GM08714 (cell line): Measurements from ENCODE around the gene CCL17.

Experiments used
- H3K4me3 ChIP-seq: fragments of 200-500 bp; sonication (Bioruptor generic); 2 replicates; pipeline ENCODE4 v1.5.1; 2014; ENCODE audit warnings: mild to moderate bottlenecking, low read length, inconsistent platforms
- ZNF274 ChIP-seq: IDR thresholded peaks from 2 replicates; pipeline ENCODE4 v1.6.1; 2012; ENCODE audit warnings: mild to moderate bottlenecking, low read depth, low read length

The CCL17 gene

DNA sequence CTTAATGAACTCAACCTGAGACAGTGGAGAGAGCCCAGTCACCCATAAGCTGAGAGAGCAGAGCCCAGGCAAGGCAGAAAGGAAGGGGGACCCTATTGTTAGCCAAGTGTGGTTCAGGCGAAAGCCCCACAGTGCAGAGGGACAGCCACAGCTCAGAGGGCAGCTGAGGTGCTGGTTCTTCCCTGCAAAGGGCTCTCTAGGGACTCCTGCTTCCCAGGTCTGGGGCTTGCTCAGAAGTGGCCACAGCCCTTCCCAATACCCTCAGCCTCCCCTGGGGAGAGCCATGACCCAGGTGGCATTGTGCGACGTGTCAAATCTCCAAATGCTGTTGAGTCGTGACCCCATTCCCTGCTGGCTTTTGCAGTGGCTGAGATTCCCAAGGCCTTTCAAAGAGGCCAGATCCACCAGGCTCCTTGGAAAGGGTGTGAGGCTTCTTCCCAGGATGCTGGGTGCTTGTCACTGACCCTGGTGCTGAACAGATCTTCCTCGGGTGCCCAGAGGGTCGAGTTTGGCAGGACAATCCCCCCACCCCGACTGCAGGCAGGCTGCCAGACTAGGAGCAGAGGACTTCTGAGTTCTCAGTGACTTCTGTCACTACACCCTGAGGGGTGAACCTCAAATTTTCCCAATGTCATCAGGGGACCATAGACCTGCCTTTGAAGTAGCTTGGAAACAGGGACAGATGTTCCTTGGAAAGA is 2.5 kb upstream of the CCL17 start:
- TF ChIP-seq ZNF274 = no peak
- no peak overlapping the region for H3K4me3 ChIP-seq

DNA sequence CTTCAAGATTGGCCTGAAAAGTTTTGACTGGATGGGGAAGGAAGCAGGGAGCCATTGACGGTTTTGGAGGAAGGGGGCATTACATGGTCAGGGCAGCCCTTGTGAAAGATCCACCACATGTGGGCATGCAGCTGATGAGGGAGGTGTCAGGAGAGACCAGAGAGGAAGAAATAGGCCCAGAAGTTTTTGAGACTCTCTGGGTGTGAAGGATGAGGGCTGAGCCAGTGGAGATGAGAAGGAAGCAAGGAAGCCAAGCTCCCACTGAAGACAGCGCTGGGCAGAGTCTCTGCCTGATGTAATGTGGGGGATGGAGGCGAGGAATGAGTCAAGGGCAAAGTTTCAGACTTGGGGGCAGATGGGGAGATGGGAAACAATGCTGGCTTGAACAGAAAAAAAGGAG is 530 bp downstream of the CCL17 start:
- H3K4me3 ChIP-seq = no peak overlapping the region
- TF ChIP-seq ZNF274 = no peak

DNA sequence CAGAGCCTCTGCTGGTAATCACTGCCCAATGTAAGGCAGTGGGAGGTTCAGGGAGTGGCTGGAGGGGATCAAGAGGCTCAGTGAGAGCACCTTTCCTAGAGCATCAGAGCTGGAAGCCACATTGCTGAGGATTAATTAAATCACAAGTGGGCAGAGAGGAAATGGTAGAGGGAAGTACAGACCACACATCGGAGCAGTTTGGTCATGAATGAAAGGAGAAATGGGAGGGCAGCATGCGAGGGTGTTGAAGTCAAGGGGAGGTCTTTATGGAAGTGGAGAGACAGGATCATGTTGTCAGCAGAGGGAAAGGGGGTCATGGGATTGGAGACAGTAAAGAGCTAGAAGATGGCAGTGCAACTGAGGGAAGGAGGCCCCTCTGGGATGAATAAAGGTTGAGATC is 2.3 kb downstream of the CCL17 start:
- TF ChIP-seq ZNF274 = no peak

DNA sequence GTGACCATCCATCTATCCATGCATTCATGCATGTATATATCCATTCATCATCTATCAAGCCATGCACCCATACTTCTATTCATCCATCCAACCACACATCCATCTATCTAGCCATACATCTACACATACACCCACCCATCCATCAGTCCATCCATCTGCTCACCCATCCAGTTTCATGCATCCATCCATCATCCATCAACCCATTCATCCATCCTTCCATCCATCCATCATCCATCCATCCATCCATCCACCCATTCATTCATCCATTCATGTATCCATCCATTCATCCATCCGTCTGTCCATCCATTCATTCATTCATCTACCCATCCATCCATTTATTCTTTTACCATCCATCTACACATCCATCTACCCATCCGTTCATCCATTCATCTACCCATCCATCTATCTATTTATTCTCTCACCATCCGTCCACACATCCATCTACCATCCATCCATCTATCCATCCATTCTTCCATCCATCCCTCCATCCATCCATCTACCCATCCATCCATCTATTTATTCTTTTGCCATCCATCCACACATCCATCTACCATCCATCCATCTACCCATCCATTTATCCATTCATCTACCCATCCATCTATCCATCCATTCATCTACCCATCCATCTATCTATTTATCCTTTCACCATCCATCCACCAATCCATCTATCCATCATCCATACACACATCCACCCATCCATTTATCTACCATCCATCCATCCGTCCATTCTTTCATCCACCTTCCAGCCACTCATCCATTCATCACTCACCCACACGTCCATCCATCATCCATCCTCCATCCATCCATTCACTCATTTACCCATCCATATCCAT is 3.2 kb downstream of the CCL17 start:
- H3K4me3 ChIP-seq = no peak overlapping the region
- TF ChIP-seq ZNF274 = no peak

More for the DNA sequence above, 2.3 kb downstream of the CCL17 start:
- no peak overlapping the region for H3K4me3 ChIP-seq

DNA sequence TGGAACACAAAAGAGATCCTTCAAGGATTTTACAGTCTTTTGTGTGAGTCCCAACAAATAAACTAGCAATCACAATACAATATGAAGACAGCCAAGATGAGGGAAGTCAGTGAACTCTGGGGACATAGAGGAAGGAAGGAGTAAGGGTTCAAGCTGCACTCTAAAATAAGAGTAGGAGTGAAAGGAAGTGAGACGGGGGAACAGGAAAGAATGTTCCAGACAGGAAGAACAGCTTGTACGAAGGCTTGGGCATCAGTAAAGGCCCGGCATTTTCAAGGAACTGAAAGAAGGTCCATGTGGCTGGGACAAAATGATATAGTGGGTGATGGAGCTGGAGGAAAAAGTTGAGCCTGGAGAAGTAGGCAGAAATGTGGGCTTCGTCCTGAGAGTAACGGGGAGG is 4.5 kb downstream of the CCL17 start:
- TF ChIP-seq ZNF274 = no peak
- no peak overlapping the region for H3K4me3 ChIP-seq

DNA sequence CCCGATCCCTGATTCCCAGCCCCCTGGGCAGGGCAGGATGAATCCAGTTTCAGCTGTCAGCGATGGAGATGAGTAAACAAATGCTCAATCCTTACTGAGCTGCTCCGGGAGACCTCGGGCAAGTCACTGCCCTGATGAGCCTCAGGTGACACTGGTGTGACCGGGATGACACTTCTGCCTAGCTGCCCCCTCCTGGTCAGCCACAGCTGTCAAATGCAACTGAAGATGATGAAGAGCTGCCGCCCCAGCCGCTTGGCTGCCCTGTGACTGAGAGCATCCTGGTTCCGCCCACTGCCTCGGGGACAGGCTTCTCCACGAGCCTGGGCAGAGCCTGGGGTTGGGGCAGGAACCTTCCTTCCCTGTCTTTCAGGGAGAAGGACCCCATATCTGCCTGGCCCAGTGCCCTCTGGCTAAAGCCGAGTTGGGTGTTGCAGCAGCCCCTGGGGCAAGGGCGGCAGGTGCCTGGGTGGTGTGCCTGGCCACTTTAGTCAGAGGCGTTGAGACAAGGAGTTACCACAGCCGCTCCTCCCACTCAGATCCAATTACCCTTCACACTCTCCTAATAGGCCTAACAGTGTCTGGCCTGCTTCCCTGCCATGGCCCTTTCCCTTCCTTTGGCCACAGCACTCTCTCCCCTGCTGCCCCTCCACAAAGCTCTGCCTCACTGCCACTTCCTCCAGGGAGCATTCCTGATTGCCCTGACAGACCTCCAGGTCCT is 5.5 kb downstream of the CCL17 start:
- H3K4me3 ChIP-seq = no peak overlapping the region
- TF ChIP-seq ZNF274 = no peak

DNA sequence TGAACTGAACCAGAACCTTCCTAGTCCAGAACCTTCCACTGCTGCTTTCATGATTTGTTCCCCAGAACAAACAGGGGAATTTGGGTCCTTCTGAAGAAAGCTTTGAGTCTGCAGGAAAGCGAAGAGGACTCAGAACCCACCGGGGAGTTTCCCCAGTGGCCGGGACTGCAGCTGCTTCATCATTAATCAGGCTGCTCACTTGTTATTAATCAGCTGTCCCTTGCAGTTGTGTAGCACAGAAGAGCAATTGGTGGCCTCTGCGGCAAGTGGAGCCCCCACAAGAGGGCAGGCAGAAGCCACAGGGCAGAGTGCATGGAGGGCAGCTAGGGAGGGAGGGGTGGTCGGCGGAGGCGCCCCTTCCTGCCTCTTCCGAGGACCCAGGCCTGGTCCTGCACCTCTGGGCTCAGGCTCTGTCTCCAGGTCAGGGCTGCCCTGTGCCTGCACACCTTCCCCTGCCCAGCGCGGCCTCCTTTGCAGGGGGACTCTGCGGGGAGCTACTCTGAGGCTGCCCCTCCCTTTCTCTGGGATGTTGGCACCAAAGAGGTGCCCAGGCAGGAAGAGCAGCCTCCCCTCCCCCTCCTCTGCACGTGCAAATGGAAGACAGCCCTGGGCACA is 6.9 kb downstream of the CCL17 start:
- TF ChIP-seq ZNF274 = no peak

DNA sequence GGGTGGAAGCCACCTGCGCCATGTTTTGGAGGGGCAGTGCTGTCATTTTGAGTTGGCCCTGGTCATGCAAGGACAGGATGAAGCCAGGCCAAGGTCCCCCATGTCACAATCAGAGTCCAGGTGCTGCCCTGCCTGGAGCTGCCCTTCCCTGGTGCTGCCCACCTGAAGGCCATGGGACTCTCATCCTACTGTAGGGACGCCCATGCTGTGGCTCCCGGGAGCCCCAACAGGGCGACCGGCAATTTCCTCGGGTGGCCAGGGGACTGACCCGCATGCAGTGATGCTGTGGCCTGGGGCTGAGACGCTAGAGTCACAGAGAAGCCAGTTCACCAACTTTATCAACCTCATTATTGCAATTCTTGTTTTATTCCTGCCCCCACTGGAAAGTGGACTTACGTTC is 8.0 kb downstream of the CCL17 start:
- no peak for TF ChIP-seq ZNF274
- no peak overlapping the region for H3K4me3 ChIP-seq

More for the DNA sequence above, 6.9 kb downstream of the CCL17 start:
- H3K4me3 ChIP-seq = no peak overlapping the region

DNA sequence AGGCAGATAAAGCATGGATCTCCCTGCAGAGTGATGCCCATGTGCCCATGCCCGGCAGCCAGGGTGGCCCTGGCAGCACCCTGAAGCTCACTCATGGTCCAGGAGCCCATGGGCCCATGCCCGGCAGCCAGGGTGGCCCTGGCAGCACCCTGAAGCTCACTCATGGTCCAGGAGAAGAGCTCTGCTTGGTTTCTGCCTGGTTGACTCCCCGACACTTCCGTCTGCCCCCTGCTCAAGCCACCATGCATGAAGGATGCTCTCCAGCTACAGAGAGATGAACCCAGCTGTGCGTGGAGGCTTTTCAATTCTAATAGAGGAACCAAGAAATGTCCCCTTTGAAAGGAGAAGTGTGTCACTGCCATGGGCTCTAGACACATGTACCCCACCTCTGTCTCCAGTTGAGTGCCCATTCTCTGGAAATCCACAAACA is 8.7 kb downstream of the CCL17 start:
- H3K4me3 ChIP-seq = no peak overlapping the region
- TF ChIP-seq ZNF274 = no peak

DNA sequence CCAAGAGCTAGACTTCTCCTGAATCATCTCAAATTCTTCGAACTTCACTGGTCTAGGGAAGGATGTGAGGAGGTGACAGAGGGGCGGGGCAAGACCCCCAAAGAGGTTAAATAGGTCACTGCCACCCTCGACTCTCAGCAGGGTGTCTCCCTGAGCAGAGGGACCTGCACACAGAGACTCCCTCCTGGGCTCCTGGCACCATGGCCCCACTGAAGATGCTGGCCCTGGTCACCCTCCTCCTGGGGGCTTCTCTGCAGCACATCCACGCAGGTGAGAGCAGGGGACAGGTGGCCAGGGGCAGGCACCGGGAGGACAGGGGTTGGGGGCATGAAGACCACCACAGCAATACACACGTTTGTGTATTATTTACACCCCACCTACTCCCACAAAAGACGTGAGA is 9.2 kb downstream of the CCL17 start:
- H3K4me3 ChIP-seq = no peak overlapping the region
- no peak for TF ChIP-seq ZNF274

DNA sequence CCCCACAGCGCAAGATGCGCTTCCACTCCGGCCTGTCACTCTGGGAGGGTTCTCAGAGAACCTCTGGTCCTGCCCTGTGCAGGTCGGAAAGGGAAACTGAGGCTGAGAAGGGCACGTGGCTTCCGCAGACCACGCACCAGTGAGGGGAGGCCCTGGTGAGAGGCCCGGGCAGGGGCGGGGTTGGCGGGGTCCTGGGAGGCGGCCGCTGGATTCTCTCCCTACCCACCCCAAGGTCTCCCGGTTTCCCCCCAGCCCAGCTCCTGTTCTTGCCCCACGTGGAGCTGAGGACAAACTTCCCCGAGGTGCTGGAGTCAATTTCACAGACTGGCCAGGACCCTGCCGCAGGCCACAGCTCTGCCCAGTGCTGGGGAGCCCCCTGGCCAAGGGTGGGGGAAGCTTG is 11.5 kb downstream of the CCL17 start:
- TF ChIP-seq ZNF274 = no peak
- H3K4me3 ChIP-seq = no peak overlapping the region

DNA sequence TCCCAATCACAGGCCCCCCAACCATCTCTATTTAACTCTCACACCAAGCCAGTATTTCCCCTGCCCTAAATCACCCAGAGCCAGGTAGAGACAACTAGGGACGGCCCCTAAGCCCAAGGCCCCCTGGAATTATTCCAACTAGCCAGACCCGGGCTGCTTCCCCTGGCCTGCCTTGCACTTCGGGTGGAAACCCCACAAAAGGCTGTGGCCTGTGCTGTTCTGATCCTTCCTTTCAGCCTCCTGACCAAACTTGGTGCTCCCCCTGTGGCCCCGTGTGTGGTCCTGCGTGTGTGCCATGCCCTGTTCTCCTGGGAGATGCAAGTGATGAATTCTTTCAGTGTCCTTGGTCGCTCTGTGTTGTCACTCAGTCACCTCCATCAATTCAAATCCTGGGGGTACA is 14.9 kb downstream of the CCL17 start:
- H3K4me3 ChIP-seq = no peak overlapping the region
- TF ChIP-seq ZNF274 = no peak

DNA sequence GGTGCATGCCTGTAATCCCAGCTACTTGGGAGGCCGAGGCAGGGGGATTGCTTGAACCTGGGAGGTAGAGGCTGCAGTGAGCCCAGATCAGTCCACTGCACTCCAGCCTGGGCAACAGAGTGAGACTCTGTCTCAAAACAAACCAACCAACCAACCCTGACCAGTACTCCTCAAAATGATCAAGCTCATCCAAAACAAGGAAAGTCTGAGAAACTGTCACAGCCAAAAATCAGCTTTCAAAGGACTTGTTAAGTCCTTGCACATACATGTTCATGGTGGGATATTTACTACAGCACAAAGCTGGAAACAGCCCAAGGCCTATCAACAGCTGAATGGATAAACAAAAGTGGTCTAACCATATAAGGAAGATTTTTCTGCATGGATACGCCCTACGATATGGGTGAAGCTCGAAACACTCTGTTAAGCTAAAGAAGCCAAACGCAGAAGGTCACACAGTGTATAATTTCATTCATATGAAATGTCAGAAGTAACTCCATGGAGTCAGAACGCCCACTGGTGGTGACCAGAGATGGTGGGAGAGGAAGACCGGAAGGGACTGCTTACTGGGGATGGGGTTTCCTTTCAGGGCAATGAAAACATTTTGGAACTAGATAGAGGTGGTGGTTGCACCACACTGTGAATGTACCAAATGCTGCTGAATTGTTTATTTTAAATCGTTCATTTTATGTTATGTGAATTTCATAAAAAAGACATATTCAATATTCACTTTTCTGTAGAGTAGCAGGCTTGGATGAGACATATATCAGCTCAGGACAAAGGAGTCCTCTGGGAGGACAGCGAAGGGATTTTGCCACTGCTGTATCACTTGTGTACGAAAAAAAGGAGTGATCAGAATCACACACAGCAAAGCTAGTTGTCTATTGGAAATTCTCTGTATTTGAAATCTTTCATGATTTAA is 17.7 kb downstream of the CCL17 start:
- no peak for TF ChIP-seq ZNF274
- H3K4me3 ChIP-seq = no peak overlapping the region

DNA sequence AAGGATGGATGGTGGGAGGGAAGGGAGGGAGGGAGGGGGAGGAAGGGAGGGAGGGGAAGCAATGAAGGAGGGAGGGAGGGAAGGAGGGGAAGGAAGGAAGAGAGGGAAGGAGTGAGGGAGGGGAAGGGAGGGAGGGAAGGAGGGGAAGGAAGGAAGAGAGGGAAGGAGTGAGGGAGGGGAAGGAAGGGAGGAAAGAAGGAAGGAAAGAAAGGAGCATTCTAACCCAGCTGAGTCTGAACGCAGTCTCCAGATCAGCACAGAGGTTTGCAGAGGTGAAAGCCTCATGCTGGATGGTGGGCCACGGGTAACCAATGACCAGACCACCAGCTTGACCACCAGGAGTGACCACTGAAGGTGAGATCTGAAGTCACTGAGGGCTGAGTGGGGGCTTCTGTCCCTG is 18.6 kb downstream of the CCL17 start:
- no peak overlapping the region for H3K4me3 ChIP-seq
- no peak for TF ChIP-seq ZNF274
